Occipital lobe (tissue), 2 donors: ENCODE results near the gene PRR36. TPM values are rescaled to one million over a fixed set of nuclear protein-coding genes. Genes with fewer than 3 reads are reported as not detected.

Source experiments
- DNase-seq: peaks from one replicate; lab custom pipeline; 2025; lab: John Stamatoyannopoulos, UW
- total RNA-seq: library from RNA; depleted of rRNA; stranded (reverse); fragments of >200 nt; gene quantifications from one replicate; pipeline ENCODE4 v1.2.3, GENCODE V29; 2014

PRR36 gene
- total RNA-seq, 1 donor from 2014 or later = 4.1 TPM

- DNase-seq = no peak
Measured at GRCh38 chr19:7846155-7846646, 28.0 kb downstream of the PRR36 start.

GRCh38 chr19:7845390-7846154 lies 28.6 kb downstream of the PRR36 start:
- DNase-seq = no peak

GRCh38 chr19:7844951-7845350 lies 29.2 kb downstream of the PRR36 start:
- no peak for DNase-seq

GRCh38 chr19:7844405-7844804 lies 29.8 kb downstream of the PRR36 start:
- DNase-seq = no peak

GRCh38 chr19:7843521-7843920 lies 30.7 kb downstream of the PRR36 start:
- DNase-seq = no peak

GRCh38 chr19:7842661-7843294 lies 31.4 kb downstream of the PRR36 start:
- DNase-seq = no peak

DNA sequence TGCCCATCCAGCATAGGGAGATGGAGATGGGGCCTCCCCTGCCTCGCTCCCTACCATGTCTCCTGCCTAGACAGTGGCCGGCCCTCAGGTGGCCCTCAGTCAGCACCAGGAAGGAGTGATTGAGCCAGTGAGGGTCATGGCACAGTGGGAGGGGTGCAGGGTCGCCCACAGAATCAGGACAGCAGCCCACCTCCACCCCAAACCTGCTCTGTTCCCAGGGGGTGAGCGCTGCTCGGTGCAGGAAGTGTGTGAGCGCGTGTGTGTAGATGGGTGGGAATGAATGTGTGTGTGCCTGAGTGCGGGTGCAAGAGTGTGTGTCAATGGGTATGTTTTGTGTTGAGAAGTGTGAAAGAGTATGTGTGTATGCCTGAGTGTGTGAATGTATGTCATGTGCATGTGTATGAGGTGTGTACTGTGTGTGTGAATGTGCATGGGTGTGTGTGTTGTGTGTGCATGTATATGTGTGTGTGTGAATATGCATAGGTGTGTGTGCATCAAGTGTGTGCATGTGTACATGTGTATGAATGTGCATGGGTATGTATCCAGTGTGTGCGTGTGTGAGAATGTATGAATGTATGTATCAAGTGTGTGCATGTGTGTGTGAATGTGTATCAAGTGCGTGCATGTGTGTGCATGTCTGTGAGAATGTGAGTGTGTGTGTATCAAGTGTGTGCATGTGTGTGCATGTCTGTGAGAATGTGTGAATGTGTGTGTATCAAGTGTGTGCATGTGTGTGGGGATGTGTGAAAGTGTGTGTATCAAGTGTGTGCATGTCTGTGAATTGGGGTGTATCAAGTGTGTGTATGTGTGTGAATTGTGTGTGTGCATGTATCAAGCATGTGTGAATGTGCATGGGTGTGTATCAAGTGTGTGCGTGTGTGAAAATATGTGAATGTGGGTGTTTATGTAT lies 32.2 kb downstream of the PRR36 start:
- DNase-seq = no peak

DNA sequence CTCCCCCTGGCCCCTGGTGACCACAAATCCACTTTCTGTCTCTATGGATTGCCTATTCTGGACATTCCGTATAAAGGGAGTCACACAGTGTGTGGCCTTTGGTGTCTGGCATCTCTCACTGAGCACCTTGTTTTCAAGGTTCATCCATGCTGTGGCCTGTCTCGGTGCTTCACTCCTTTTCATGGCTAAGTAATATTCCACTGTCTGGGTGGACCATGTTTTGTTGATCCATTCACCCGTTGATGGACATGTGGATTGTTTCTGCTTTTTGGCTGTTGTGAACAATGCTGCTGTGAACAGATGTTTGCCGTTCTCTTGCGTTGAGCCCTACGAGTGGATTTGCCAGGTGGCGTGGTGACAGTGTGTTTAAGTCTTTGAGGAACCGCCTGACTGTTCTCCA lies 33.6 kb downstream of the PRR36 start:
- no peak for DNase-seq

DNA sequence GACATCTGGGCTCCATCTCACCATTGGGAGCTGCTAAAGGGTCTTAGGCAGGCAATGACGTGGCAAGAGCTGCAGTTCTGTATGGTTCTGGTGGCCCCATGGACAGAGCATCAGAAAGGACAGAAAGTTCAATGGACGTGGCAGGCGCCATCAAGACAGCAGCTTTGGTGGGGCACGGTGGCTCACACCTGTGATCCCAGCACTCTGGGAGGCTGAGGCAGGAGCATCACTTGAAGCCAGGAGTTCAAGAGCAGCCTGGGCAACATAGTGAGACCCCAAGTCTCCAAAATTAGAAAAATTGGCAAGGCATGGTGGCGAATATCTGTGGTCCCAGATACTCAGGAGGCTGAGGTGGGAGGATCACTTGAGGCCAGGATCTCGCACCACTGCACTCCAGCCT lies 34.7 kb downstream of the PRR36 start:
- no peak for DNase-seq

- peak; percentile 35 for DNase-seq
Measured at GRCh38 chr19:7833225-7834099, 40.7 kb downstream of the PRR36 start.

DNA sequence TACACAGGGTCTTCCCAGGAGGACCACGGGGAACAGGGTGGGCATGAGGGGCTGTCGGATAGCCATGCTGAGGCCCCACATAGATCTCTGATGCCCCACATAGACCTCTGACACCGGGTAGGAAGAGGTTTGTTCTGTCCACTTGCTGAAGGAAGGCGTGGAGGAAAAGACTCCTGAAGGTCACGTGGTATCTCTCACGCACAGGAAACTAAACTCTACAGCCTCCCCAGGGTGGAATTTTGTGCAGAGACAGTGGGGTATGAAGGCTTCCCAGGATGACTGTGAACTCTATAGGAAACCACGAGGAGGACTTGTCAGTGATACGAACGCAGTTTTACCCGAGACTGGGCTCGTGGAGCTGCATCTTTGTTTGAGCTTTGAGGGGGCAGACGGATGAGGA lies 41.4 kb downstream of the PRR36 start:
- DNase-seq = no peak

DNA sequence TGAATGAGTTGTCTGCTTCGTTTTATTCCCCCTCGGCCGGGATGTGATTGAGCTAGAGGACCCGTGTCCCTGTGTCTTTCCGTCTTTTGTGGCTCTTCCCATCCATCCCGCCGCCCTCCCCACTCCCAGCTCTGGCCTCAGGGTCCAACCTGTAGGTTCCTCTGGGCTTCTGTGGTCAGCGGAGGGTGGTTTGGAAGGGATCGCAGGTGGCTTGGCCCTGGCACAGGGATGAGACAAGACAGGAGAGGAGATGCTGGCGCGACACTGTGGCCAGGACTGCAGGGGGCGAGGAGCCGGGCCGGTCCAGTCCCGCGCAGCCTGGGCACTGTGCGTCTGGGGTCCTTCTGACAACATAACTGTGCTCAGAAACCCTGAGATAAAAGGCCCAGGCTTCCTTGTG lies 42.2 kb downstream of the PRR36 start:
- no peak for DNase-seq

DNA sequence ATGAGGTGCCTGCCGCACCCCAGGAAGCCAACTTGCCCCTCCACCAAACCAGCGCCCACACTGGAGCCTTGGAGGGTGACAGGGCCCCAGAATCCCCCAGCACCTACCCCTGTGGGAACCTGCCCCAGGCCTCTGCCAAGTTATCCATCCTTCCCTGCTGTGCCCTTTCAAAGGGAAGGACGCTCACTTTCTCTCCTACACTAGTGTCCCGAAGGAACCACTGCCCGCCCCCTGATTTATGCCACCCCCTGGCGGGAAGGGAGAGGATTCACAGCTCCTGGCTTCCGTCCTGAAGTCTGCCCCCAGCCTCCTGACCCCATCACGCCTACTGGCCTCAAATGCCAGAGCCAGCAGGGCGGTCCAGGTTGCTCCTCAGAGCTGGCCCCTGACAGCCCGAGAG lies 42.7 kb downstream of the PRR36 start:
- no peak for DNase-seq

GRCh38 chr19:7830823-7831222 lies 43.4 kb downstream of the PRR36 start:
- DNase-seq = no peak

DNA sequence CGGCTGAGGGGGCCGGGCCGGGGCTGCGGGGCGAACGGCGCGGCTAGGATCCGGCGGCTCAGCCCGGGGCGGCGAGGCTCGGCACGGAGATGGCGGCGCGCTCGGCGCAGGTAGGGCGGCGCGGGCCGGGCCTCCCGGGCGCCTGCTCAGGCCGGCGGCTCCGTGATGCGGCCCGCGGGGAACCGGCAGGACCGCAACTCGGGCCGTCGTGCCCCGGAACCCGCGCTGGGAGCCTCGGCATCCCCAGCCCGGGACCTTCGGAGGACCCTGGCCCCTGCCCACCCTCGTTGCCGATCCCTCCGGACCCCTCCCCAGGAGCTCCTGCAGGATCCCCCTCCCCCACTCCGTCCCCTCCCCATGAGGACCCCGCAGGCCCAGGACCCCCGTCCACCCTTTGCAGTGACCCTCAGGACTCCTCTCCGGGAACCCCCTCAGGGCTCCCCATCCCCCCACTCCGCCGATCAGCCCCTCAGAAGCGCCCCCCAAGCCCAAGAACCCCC lies 43.9 kb downstream of the PRR36 start:
- DNase-seq = no peak

- DNase-seq = peak; percentile 100
Measured at GRCh38 chr19:7829561-7830271, 44.5 kb downstream of the PRR36 start, which contains the start of gene EVI5L. Gene EVI5L, plus strand, starts transcription at chr19:7830218. Its CDS starts 16,325 bp downstream, at chr19:7846543.

DNA sequence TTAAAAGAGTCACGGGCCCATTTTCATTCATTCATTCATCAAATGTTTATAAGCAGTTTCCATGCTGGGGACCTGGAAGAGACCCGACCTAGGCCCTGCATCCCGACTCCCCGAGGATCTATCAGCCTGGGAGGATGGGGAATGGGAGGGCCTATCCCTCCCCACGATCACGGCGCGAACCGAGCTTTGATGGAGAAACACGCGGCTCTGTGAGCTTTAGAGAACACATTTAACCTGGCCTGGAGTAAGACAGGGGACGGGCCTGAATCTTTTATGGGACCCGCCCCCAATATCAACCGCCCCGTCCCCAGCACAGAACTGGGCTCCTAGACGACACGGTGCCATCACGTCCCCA lies 45.0 kb downstream of the PRR36 start:
- no peak for DNase-seq

DNA sequence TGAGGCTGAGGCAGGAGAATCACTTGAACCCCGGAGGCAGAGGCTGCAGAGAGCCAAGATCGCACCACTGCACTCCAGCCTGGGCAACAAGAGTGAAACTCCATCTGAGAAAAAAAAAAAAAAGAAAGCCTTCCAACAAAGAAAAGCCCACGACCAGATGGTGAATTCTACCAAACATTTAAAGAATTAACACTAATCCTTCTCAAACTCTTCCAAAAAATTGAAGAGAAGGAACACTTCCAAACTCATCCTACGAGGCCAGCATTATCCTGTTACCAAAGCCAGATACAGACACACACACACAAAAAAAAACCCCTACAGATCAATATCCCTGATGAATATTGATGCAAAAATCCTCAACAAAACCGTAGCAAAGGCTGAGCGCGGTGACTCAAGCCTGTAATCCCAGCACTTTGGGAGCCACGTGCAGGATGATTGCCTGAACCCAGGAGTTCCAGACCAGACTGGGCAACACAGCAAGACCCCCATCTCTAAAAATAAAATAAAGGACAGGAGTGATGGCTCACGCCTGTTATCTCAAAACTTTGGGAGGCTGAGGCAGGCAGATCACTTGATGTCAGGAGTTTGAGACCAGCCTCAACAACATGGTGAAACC lies 50.4 kb downstream of the PRR36 start:
- DNase-seq = no peak

- DNase-seq = no peak
Measured at GRCh38 chr19:7822910-7823515, 51.2 kb downstream of the PRR36 start.
